T follicular helper cell (primary cell): ENCODE data around the gene BTNL8.

Experiments used
- DNase-seq: peaks from one replicate; pipeline ENCODE4 v3.0.0-alpha.2; 2020; ENCODE audit warnings: low read depth
- total RNA-seq, 2 experiments: gene quantifications; one replicate each; lab custom pipeline; 2026; lab: John Stamatoyannopoulos, UW

Gene BTNL8, protein sequence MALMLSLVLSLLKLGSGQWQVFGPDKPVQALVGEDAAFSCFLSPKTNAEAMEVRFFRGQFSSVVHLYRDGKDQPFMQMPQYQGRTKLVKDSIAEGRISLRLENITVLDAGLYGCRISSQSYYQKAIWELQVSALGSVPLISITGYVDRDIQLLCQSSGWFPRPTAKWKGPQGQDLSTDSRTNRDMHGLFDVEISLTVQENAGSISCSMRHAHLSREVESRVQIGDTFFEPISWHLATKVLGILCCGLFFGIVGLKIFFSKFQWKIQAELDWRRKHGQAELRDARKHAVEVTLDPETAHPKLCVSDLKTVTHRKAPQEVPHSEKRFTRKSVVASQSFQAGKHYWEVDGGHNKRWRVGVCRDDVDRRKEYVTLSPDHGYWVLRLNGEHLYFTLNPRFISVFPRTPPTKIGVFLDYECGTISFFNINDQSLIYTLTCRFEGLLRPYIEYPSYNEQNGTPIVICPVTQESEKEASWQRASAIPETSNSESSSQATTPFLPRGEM
- total RNA-seq: 0 reads per million in 2 experiments

DNA sequence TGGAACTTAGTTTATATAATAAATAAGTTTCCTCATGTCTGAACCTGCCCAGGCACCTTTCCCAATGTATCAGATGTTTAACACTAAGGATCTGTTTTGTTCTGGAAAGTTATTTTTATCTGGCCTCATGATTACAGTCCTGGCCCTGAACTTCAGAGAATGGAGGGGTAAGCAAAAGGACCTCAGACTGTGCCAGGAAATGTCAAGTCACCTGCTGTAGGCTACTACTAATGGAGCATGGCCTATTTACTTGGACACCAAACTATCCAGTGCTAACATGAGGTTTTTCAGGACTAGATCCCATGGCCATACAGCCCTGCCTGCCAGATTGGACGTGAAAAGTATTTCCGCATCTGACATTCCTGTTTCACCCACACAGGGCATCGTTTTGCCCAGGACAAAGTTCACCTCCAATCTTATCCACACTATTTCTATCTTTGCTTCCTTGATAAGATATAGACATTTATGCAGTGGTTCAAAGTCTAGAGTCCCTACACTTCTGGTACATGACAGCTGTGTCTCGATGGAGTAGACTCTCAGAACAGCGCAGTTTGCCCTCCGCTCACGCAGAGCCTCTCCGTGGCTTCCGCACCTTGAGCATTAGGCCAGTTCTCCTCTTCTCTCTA is at the start of gene BTNL8:
Gene BTNL8 (plus strand): TSS at position 539 of the 626 bp plus-strand sequence. CDS start 152 bp downstream, outside the sequence.
- DNase-seq: no peak

DNA sequence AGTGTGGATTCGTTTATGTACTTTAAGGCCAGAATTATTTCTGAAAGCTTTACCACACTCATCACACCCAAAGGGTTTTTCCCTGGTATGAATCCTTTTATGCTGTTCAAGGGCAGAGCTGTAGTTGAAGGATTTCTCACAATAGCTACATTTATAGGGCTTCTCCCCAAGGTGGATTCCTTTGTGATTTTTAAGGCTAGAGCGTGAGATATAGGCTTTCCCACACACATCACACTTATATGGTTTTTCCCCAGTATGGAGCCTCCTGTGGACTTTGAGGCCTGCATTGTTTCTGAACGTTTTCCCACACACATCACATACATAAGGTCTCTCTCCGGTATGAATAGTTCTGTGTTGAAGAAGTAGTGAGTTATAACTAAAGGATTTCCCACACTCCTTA is 49.1 kb upstream of the BTNL8 start:
- DNase-seq: no peak

DNA sequence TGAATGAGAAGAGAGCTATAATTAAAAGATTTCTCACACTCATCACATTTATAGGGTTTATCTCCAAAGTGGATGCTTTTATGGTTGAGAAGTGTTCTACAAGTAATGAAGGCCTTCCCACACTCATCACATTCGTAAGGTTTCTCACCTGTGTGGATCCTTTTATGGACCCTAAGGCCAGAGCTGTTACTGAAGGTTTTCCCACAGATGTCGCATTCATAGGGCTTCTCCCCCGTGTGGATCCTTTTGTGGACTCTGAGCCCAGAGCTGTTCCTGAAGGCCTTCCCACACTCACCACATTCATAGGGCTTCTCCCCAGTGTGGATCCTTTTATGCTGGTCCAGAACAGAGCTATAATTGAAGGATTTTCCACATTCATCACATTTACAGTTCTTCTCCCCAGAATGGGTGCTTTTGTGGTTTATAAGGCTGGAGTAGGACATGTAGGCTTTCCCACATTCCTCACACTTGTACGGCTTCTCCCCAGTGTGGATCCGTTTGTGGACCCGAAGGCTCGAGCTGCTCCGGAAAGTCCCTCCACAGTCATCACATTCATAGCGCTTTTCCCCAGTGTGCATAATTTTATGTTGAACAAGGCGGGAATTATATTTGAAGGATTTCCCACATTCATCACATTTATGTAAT is 48.4 kb upstream of the BTNL8 start:
- DNase-seq: no peak

DNA sequence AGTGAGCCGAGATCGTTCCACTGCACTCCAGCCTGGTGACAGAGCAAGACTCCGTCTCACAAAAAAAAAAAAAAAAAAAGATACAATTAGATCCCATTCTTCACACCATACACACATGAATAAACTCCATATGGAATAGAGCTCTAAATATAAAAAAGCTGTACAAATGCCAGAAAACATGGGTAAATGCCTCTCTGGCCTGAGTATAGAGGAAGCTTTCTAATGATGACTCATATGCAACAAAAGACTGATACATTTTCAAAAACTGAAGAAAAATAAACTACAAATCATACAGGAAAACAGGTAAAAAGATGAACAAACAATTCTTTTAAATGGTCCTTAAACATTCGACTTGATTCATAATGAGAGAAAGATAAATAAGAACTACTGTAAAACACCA is 46.5 kb upstream of the BTNL8 start:
- no peak for DNase-seq

DNA sequence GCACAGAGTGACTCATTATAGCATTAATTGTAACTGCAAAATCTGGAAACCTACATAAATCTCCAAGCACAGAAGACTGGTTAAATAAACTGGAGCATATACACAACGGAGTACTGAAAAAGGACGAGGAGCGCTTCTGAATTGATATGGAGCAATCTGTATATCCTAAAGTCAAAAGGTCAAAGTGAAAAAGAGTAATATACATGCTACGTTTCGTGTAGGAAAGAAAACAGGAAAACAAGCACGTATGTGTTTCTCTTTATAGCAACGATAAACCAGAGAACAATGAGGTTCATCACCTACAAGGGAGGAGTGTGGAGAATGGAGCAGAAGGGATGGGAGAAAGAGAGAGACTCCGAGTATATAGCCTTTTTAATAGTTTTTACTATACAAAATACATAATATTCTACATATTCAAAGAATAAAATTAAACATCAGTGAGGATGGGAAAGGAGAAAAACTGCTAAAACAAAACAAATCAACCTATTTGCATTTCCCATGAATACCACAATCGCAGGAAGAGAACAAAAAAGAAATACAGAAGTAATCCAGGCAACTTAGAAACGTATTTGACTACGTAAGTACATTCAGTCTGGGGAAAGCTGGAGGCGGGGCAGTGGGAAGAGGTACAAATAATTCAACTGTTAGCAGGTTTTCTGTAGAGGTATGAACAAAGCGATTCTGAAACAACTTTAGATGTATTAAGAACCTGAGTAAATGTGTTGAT is 45.7 kb upstream of the BTNL8 start:
- no peak for DNase-seq

DNA sequence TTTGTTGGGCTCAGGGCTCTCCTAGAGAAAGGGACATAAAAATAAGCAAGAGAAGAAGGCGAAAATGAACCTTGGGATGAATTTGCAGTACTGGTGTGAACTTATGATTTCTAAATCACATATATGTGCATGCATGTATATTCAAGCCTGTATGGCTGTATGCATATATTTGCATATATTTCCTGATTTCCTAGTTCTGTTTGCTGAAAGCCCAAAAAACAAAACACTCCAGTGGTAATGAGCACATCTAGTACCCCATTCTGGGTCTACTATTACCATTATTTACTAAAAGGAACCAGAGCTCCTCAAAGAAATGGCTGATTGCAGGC is 45.1 kb upstream of the BTNL8 start:
- no peak for DNase-seq

DNA sequence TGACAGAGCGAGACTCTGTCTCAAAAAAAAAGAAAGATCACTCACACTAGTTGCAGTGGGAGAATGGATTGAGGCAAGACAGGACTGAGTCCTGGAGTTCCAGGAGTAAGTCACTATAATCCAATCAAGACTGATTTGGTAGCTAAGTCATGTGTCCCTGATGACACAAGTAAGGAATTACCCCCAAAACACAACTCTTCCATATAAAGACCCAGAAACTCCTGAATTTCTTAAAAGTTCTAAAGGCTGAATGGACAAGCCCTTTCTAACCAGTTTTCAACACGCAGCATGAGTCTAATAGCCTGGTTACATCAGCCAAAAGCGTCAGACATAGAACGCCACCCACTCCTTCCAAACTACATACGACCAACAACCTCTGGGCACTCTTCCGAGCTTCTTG is 40.4 kb upstream of the BTNL8 start:
- DNase-seq: no peak

DNA sequence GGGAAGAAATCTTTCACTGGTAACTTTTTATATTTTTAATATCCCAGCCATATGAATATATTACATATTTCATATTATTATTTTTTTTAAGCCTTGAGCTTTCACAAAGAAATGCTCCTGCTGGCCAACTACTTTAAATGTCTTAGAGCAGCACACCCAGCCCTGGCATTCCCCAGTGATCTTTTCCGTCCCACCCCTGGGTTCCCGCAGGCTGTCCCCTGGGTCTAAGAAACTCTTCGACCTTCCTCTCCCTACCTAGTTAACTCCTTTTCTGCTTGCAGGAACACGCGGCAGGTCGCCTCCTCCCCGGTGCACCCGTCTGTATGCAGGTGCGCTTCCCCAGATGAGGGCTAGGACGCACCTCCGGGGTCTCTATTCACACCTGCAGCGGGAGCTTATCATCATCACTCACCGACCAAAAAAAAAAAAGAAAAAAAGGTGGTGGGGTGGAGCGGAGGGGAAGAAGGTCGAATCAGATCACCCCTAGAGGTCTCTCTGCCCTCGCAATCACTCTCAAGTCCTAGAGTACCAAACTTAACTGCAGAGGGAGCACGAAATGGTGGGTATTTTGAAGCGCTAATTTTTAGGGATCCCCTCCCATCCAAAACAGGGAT is 38.6 kb upstream of the BTNL8 start:
- DNase-seq: peak; percentile 25

DNA sequence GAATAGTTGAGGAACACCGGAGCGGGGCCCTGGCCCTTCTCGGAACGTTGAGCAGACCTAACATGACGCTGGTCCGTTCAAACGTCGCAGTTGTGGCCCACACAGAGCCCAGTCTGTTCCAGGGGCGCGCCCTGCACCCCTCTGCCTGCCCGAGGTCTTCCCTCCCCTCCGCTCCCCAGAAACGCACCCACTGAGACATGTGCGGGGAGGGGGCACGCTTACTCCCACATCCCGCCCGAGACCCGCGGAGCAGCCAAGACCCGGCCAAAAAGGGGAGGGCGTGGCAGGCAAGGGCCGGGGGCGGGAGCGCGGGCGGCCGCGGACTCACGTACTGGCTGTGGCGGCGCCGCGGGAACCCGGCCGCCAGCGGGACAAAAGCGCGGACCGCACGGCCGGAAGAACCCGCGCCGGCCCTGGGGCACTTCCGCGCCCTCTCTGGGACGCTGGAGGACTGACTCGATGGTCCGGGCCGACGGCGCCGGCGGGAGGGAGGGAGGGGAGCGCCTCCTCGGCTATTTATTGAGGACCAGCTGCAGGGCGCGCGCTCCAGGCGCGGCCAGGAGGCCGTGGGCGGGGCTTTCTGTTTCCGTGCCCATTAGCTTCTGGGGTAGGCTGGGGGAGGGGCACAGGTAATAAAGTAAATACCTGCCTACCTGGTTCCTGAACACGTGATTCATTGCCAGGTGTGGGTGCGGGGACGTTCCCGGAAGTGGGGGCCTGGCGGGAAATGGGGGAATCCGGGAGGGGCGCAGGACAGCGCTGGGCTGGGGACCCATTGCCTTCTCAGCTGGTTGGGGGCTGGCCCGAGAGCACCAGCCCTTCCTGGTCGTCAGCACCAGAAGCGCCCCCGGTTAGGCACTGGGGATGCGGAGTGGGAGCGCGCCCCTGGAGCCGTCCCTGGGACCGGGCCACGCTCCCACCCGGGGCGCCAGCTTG is 37.8 kb upstream of the BTNL8 start, which contains the start of gene ZFP62:
Gene ZFP62 (minus strand): TSS at position 390 of the 936 bp plus-strand sequence. CDS start 57 bp downstream, at position 333.
- DNase-seq: peak; percentile 70

DNA sequence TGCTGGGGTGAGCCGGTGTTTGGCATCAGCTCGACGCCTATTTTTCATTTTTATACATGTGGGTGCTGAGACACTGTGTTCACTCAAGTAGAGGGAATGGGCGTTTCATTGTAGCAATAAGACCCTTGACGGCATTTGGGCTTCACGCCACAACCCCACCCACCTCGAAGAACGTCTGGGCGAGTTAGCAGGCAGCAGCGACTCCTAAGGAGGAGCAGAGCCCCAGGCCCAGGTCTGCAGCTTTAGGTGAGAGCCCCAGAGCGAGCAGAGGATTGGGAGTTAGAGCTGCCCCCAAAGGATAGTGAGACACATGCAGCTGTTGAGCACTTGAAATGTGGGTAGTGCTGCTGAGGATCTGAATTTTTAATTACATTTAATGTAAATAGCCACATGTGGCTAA is 36.3 kb upstream of the BTNL8 start:
- DNase-seq: no peak

DNA sequence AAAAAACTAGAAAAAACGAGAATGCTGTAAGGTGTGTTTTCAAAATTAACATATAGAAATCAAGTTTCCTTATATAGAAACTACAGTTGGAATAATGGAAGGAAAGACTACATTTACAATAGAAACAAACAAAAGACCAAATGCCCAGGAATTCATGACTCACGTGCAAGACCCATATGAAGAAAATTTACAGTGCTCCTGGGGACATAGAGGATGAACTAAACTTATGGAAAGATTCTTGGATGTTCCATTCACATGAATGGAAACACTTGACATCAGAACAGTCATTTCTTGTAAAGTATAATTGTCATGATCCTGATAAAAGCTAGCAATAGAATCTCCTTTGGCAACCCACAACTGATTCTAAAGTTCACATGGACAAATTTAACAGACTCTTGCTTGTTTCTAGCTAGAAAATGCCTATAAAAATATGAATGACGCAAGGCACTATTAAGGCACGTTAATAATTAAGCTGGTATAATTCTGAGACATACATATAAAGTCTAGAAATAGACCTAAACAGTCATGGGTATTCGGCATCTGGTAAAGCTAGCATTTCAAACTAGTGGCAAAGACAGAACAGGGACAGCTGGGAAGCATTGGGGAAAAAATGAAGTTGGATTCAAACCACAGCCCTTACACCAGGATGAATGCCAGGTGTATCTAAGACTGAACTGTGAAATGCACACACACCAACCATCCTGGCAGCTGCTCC is 32.8 kb upstream of the BTNL8 start:
- no peak for DNase-seq

DNA sequence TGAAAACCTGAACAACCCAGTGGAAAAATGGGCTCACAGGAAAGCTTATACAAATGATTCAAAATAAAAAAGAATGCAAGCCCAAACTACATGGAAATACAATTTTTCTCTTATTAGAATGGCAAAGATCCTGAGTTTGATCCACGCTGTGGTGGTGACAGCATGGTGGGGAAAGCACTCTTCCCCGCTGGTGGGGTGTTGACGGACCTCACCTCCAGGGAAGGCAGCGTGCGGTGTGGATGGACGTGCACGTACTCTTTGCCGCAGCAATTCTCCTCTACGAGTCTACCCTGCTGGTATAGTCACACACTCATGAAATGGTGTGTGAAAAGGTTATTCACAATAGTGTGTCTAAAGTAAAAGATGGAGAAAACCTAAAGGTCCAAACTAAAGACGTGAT is 32.0 kb upstream of the BTNL8 start:
- no peak for DNase-seq

DNA sequence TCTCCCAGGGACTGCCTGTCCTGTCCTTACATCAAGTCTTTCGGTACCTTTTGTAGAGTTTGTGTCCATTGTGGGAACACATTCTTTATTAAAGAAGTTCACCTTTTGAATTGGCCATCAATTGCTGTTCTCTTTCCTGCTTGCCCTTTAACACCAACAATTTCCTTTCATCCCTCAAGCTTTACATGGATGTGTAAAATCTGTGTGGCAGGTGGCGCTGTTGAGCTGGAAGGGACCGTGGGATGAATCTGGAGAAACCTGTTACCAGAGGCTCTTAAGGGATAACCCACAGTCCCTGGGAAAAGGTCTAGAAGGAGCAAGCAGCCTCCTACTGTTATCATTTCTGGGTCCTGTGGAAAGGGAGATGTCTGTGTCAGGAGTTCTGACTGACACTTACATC is 30.0 kb upstream of the BTNL8 start:
- DNase-seq: peak; percentile 43

DNA sequence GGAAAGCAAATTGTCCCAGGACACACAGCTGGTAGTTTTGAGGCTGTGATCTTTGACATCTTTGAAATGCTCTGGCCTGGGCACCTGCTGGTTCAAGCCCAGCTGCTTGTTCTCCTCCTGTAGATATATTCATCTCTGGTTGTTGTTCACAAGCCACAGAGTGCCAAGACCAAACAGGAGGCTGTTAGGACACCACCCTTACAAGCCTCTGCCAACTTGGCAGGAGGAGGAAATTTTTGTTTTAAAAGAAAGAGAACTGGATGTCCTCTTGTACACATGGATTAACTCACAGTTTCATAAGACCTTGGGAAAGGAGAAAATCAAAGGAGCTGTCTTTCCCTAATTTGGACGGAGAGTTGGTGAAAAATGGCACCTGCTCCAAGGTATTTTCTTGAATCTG is 29.4 kb upstream of the BTNL8 start:
- no peak for DNase-seq

DNA sequence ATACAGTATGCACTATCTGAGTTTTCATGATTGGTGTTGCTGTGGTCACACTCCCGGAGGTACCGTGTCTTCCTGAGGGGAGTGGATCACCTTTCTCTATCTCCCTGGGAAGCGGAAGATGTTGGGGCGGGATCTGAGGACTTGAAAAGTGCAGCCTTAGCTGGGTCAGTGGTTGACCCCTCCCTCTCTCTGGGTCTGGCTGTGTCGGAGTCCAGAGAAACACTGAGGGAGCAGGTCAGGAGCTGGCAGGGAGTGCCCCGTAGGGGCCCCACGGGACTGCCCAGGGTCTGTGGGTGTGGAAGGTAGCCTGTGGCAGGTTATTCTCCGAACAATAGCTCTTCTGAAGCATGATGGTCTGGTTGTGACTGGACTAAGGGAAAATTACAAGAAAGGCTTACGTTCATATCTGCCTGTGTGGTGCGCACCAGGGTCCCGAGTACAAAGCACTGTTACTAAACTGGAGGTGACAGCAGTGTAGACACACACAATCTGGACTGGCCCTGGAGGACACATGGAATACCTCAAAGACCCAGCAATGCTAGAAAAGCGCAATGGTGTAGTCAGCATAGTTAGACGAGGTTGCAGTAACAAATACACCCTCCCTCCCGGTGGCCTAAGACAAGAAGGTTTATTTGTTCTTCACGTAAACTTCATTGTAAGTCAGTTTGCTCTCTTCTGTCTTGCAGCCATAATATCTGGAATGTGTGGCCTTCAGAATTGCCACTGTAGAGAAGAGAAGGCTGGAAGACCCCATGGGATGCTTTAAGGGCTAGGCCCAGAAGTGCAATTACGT is 28.5 kb upstream of the BTNL8 start:
- no peak for DNase-seq

DNA sequence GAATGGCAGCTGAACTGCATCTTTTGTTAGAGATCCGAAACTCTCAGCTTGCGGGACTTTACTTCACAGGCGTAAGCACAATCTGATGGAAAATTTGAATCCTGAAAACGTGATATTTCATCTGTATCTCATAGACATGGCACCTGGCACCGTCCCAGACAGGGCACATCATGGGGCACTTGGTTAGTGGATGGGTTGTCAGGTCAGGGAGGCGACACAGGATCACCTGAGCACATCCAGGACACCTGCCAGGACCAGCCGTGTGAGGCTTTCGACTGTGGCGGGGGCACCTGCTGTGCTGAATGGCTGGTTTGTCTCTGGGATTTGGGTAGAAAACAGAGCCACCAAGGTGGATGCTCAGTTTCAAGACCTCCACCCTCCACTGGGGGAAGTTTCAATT is 26.5 kb upstream of the BTNL8 start:
- no peak for DNase-seq

DNA sequence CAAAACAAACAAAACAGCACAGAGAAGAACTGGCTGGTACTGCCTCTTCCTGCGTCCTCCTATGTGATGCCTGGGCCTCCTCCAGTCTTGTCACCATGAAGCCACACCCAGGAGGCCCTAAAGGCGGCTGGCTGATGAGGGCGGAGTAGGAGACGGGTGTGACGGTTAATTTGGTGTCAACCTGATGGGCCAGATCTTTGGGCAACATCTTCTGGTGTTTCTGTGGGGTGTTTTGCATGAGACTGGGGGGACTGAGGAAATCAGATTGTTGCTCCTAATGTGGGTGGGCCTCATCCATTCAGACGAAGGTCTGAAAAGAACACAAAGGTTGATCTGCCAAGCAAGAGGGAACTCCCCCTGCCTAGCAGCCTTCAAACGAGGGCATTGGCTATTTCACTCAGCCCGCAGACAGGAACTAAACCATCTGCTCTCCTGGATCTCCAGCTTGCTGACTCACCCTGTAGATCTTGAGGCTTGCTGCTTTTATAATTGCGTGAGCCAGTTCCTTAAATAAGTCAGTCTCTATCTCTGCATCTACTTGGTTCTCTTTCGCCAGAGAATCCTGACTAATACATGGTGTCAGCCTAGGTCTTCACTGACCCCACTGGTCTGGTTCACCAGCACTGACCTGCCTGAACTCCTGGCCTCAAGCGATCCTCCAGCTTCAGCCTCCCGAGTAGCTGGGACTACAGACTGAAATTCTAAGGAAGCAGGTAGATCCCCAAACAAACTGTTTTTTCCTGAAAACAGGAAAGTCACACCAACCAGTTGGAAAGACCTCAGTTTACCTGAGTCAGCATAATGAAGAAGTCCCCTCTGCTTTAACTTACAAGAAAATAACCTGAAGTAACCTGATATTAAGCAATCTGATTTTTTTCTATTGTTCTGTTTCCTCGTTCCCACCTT is 25.1 kb upstream of the BTNL8 start:
- DNase-seq: no peak
